CD4-positive, alpha-beta T cell (primary cell): Measurements from ENCODE around the gene SSH2. TPM values are rescaled to one million over a fixed set of nuclear protein-coding genes. Genes with fewer than 3 reads are reported as not detected.
"Not testable (repeated sequence)": the region's sequence is repeated elsewhere in the genome, so short reads cannot be mapped to it uniquely, and the experiment has no call there.

Source experiments
- ATAC-seq: fragments of 200-7000 bp; cut with Tn5 transposase; one replicate; pipeline ENCODE4 v1.10.0; 2022; ENCODE audit warnings: mild to moderate bottlenecking; ENCODE audit not compliant: poor library complexity
- CTCF ChIA-PET: fragments of 350-600 bp; sonication (Branson Sonifier 250); formaldehyde crosslinking; loops from one replicate; lab custom pipeline; 2021; ENCODE audit warnings: antibody characterized with exemption, inconsistent platforms; lab: Charles Lee
- POLR2A ChIA-PET: fragments of 350-600 bp; sonication (Branson Sonifier 250); formaldehyde crosslinking; loops from one replicate; lab custom pipeline; 2021; ENCODE audit warnings: antibody characterized with exemption, inconsistent platforms; lab: Charles Lee
- DNase-seq, 14 experiments: peaks; one replicate each; pipeline ENCODE4 v3.0.0-alpha.2; 2013 to 2020; ENCODE audit warnings: mixed read lengths in 2 of 14
- H3K27ac ChIP-seq, 2 donors: one replicate each; pipeline versions ENCODE4 v1.5.1 to v1.7.0; 2013; ENCODE audit warnings: low read length in 2 of 2, low read depth in 1 of 2, mild to moderate bottlenecking in 1 of 2
- H3K27me3 ChIP-seq, 2 experiments: 1 replicate in 1 of 2; 2 replicates in 1 of 2; pipeline versions ENCODE4 v1.6.1 to v1.7.0; 2013; ENCODE audit warnings: low read length in 2 of 2, control low read depth in 1 of 2, mild to moderate bottlenecking in 1 of 2, moderate library complexity in 1 of 2; ENCODE audit not compliant: insufficient read depth in 2 of 2, control insufficient read depth in 1 of 2
- H3K36me3 ChIP-seq: one replicate; pipeline ENCODE4 v1.6.1; 2013; ENCODE audit warnings: low read length, control low read depth; ENCODE audit not compliant: insufficient read depth
- H3K4me1 ChIP-seq: one replicate; pipeline ENCODE4 v1.6.1; 2013; ENCODE audit warnings: low read length, control low read depth; ENCODE audit not compliant: insufficient read depth
- H3K4me3 ChIP-seq: one replicate; pipeline ENCODE4 v1.5.1; 2013; ENCODE audit warnings: mild to moderate bottlenecking, low read length, moderate library complexity
- H3K9me3 ChIP-seq, 2 experiments: 1 replicate in 1 of 2; 2 replicates in 1 of 2; pipeline versions ENCODE4 v1.6.1 to v1.7.0; 2013; ENCODE audit warnings: low read length in 2 of 2, mild to moderate bottlenecking in 2 of 2, control low read depth in 1 of 2, moderate library complexity in 1 of 2; ENCODE audit not compliant: control insufficient read depth in 1 of 2, insufficient read depth in 1 of 2
- H3K27ac Mint-ChIP-seq: one replicate; pipeline ENCODE4 v1.8.0; 2020; ENCODE audit warnings: mixed read lengths
- H3K27me3 Mint-ChIP-seq: one replicate; pipeline ENCODE4 v1.8.0; 2021; ENCODE audit warnings: mixed read lengths
- H3K36me3 Mint-ChIP-seq: one replicate; pipeline ENCODE4 v1.8.0; 2021; ENCODE audit warnings: low read depth, mixed read lengths
- H3K4me1 Mint-ChIP-seq: one replicate; pipeline ENCODE4 v1.8.0; 2021; ENCODE audit warnings: low read depth, mixed read lengths
- H3K4me3 Mint-ChIP-seq: one replicate; pipeline ENCODE4 v1.8.0; 2020; ENCODE audit warnings: mild to moderate bottlenecking, mixed read lengths
- H3K9me3 Mint-ChIP-seq: one replicate; pipeline ENCODE4 v1.8.0; 2020; ENCODE audit warnings: mixed read lengths
- CTCF ChIP-seq: fragments of 200-600 bp; IDR thresholded peaks from one replicate; pipeline ENCODE4 v1.8.0; 2022; ENCODE audit warnings: antibody characterized with exemption, mild to moderate bottlenecking
- intact Hi-C, 2 experiments: fragments of 100-400 bp; cut with DNase I in 1 of 2; cut with micrococcal nuclease in 1 of 2; formaldehyde crosslinking; loops; one replicate each; pipeline versions ENCODE4 v1.15.1 to v1.9.0; 2023 to 2025; cut with DNase I, micrococcal nuclease
- total RNA-seq, 174 experiments: library from RNA in 2 of 174; stranded (reverse) in 2 of 174; gene quantifications; one replicate each; pipeline ENCODE4 v1.2.3 and lab custom pipeline; 2021 to 2026

Gene SSH2
- total RNA-seq, 2 experiments from 2014 or later, result 73.4 to 81.5 TPM

- no peak for TF ChIP-seq CTCF
- Mint-ChIP-seq H3K36me3 (no peaks in the 10 kb centered on the region), H3K4me1 (no peaks in the 10 kb centered on the region), H3K27ac (no peak overlapping the region), H3K27me3 (no peaks in the 10 kb centered on the region), H3K4me3 (no peak overlapping the region), H3K9me3 (no peaks in the 10 kb centered on the region)
- ATAC-seq (no peak), DNase-seq (no peak)
- no peak overlapping the region for H3K27ac ChIP-seq
- ChIA-PET CTCF (no interaction called here), POLR2A (no interaction called here)
- H3K4me3 ChIP-seq, result no peak overlapping the region
- no peaks in the 10 kb centered on the region for H3K36me3 ChIP-seq
- H3K27me3 ChIP-seq, result no peaks in the 10 kb centered on the region
- intact Hi-C loops, result loop anchor here (5.0 to 10.0 kb wide), 3 partner anchors 72 to 322 kb away; no protein-coding TSS in a partner anchor
- no peaks in the 10 kb centered on the region for H3K4me1 ChIP-seq
- H3K9me3 ChIP-seq, result no peaks in the 10 kb centered on the region
Measured at GRCh38 chr17:29936724-29937123, 6.7 kb upstream of the SSH2 start.

- H3K36me3 ChIP-seq, H3K4me3 Mint-ChIP-seq, H3K27me3 ChIP-seq, POLR2A ChIA-PET, DNase-seq, H3K27ac Mint-ChIP-seq, H3K4me1 ChIP-seq, H3K27ac ChIP-seq, H3K27me3 Mint-ChIP-seq, H3K9me3 Mint-ChIP-seq, ATAC-seq, H3K36me3 Mint-ChIP-seq, H3K4me3 ChIP-seq, H3K4me1 Mint-ChIP-seq, H3K9me3 ChIP-seq: not testable (repeated sequence)
- CTCF ChIA-PET, result interaction anchor here (1.5 kb wide), 1 partner anchor 128 kb away, joined by 4 read pairs; no protein-coding TSS in a partner anchor
- intact Hi-C loops, result loop anchor here (5.0 to 10.0 kb wide), 3 partner anchors 71 to 321 kb away; no protein-coding TSS in a partner anchor
Measured at GRCh38 chr17:29935909-29936308, 5.9 kb upstream of the SSH2 start.

DNA sequence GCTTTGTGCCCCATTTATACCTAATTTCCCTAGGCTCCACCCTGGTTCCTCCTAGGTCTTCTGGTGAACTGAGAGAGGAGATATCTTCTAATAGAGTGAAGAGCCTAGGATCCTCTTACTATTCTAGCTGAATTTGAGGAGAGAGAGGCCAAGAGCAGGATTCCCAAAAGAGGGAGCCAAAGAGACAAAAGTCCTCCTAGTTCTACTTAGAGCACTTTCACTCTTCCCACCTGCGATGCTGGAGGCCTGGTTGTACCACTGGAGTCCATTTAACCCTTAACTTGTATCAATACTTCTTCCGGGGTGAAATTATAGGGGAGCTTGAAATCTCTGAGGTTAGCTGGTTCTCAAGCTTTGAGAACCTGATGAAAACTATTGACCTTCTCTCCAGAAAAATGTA, 3.4 kb upstream of the SSH2 start:
- intact Hi-C loops, result loop anchor here (1.0 to 10.0 kb wide), 9 partner anchors 66 to 541 kb away; partner anchors contain the start of genes CPD (in 1 of the 2) and TAOK1 (in 1 of the 2)
- no peaks in the 10 kb centered on the region for H3K9me3 ChIP-seq
- no peak overlapping the region for H3K27ac Mint-ChIP-seq
- ChIA-PET CTCF (interaction anchor here (1.5 kb wide), 1 partner anchor 126 kb away, joined by 9 read pairs; no protein-coding TSS in a partner anchor), POLR2A (no interaction called here)
- no peaks in the 10 kb centered on the region for H3K36me3 ChIP-seq
- H3K4me3 ChIP-seq, result no peak overlapping the region
- no peaks in the 10 kb centered on the region for H3K9me3 Mint-ChIP-seq
- TF ChIP-seq CTCF, result no peak
- no peak for ATAC-seq
- H3K4me1 Mint-ChIP-seq, result peaks cover 12% of the 10 kb centered on the region
- H3K4me1 ChIP-seq, result peaks cover 18% of the 10 kb centered on the region
- no peak for DNase-seq
- no peaks in the 10 kb centered on the region for H3K27me3 ChIP-seq
- no peaks in the 10 kb centered on the region for H3K27me3 Mint-ChIP-seq
- no peak overlapping the region for H3K27ac ChIP-seq
- H3K36me3 Mint-ChIP-seq, result peaks cover 10% of the 10 kb centered on the region
- H3K4me3 Mint-ChIP-seq, result no peak overlapping the region
